ENCODE results near the gene FAM131C. TPM values are rescaled to one million over a fixed set of nuclear protein-coding genes. Genes with fewer than 3 reads are reported as not detected.

FAM131C gene
- total RNA-seq, 1 experiment from 2014 or later = 3.4 TPM

DNA sequence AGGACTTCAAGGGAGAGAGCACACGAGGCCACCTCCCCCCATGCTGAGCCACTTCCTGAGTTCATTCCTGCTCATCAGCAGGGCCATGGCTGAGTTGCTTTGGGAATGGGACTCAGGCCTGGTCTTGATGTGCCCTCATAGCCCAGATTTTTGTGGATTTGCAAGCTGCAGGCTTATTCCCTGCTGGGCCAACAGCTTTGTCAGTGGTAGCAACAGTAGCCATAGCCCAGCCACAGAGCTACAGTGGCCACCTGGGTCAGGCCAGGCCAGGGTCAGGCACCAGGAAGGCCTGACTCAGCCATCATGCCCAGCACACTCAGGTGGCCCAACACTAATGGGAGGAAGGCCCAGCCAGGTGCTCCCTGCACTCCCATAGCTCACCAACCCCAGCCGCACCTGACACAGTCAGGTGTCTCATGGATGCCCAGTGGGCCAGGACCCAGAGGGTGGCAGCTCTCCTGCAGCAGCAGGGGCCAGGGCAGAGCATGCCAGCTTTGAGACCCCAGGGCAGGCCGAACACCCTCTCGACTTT lies 49.0 kb upstream of the FAM131C start:
- BruUV-seq (replicated peaks) = no TSS peak
- intact Hi-C loops (cut with micrococcal nuclease; ENCODE audit: unreplicated experiment) (loop anchor here (2.0 to 10.0 kb wide), 2 partner anchors 40 to 62 kb away; no protein-coding TSS in a partner anchor), in situ Hi-C loops (cut with HindIII; ENCODE audit: low pct_unique_long_range_greater_than_20kb, low sequenced_read_pairs) (no loop called here)
- Histone ChIP-seq H3K4me3 (ENCODE audit: low read depth in 2 of 2, low read length in 2 of 2) (no peak overlapping the region), H3K4me1 (ENCODE audit: control insufficient read depth, insufficient read depth, low read length) (peaks cover 80% of the 10 kb centered on the region), H3K36me3 (ENCODE audit: control insufficient read depth, insufficient read depth, low read length) (peaks cover 16% of the 10 kb centered on the region), H3K27ac (ENCODE audit: low read length) (peak overlapping the region; percentile 83), H3K27me3 (ENCODE audit: control insufficient read depth, insufficient read depth, low read length) (no peaks in the 10 kb centered on the region), H3K9me3 (ENCODE audit: control insufficient read depth, insufficient read depth, low read depth, low read length) (no peaks in the 10 kb centered on the region)
- TF ChIP-seq, protein P1, sequence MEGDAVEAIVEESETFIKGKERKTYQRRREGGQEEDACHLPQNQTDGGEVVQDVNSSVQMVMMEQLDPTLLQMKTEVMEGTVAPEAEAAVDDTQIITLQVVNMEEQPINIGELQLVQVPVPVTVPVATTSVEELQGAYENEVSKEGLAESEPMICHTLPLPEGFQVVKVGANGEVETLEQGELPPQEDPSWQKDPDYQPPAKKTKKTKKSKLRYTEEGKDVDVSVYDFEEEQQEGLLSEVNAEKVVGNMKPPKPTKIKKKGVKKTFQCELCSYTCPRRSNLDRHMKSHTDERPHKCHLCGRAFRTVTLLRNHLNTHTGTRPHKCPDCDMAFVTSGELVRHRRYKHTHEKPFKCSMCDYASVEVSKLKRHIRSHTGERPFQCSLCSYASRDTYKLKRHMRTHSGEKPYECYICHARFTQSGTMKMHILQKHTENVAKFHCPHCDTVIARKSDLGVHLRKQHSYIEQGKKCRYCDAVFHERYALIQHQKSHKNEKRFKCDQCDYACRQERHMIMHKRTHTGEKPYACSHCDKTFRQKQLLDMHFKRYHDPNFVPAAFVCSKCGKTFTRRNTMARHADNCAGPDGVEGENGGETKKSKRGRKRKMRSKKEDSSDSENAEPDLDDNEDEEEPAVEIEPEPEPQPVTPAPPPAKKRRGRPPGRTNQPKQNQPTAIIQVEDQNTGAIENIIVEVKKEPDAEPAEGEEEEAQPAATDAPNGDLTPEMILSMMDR (IDR thresholded peaks at IDR 0.05) = no peak
- TF ChIP-seq TCF7L2 (IDR thresholded peaks at IDR 0.05; ENCODE audit: low read depth, low read length) (peak; percentile 32; the same call in 1 of the 2 replicates), POLR2AphosphoS5 (IDR thresholded peaks at IDR 0.05; ENCODE audit: low read depth, low read length) (no peak; the same call in 1 of the 2 replicates), SIN3A (IDR thresholded peaks at IDR 0.05; ENCODE audit: borderline replicate concordance, insufficient read depth, low read depth, low read length) (peak; percentile 3; the same call in 1 of the 2 replicates)
- ATAC-seq (peak; percentile 42), DNase-seq (ENCODE audit: low read depth, low spot score) (no peak)
- ChIA-PET POLR2A (no interaction called here), CTCF (interaction anchor here (0.8 to 2.7 kb wide), 2 partner anchors 40 to 43 kb away, joined by 4 to 11 read pairs; no protein-coding TSS in a partner anchor)

DNA sequence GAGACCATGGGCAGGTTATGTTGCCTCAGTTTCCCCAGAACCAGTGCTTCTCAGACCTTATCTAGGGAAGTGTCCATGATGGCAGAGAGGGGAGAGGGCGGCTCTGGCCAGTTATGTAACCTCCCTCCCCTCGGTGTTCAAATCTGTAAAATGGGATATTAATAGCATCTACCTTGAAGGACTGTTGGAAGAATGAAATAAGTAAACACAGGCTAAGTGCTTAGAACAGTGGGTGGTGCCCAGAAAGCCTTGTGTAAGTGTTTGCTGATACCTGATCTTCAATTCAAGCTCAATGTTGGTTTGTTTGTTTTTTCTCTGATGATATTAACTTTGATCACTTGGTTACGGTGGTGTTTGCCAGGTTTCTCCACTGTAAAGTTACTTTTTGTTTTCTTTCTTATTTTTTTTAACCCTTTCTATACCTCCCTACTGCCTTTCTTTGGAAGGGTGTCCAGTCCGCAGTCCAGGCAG lies 47.5 kb upstream of the FAM131C start:
- ChIA-PET CTCF (interaction anchor here (2.7 kb wide), 1 partner anchor 38 kb away, joined by 11 read pairs; no protein-coding TSS in a partner anchor), POLR2A (interaction anchor here (0.6 to 0.7 kb wide), 2 partner anchors 40 to 416 kb away, joined by 4 to 6 read pairs; no protein-coding TSS in a partner anchor)
- intact Hi-C loops (cut with micrococcal nuclease; ENCODE audit: unreplicated experiment) (loop anchor here (10.0 kb wide), 1 partner anchor 64 kb away; no protein-coding TSS in a partner anchor), in situ Hi-C loops (cut with HindIII; ENCODE audit: low pct_unique_long_range_greater_than_20kb, low sequenced_read_pairs) (no loop called here)
- ATAC-seq (peak; percentile 47), DNase-seq (ENCODE audit: low read depth, low spot score) (no peak)
- Histone ChIP-seq H3K36me3 (ENCODE audit: control insufficient read depth, insufficient read depth, low read length) (peaks cover 9% of the 10 kb centered on the region), H3K27me3 (ENCODE audit: control insufficient read depth, insufficient read depth, low read length) (no peaks in the 10 kb centered on the region), H3K4me1 (ENCODE audit: control insufficient read depth, insufficient read depth, low read length) (peaks cover 70% of the 10 kb centered on the region), H3K9me3 (ENCODE audit: control insufficient read depth, insufficient read depth, low read depth, low read length) (no peaks in the 10 kb centered on the region), H3K27ac (ENCODE audit: low read length) (peak overlapping the region; percentile 83), H3K4me3 (ENCODE audit: low read depth in 2 of 2, low read length in 2 of 2) (no peak overlapping the region)
- no TSS peak for BruUV-seq (replicated peaks)
- TF ChIP-seq POLR2AphosphoS5 (IDR thresholded peaks at IDR 0.05; ENCODE audit: low read depth, low read length) (peak; percentile 84), SIN3A (IDR thresholded peaks at IDR 0.05; ENCODE audit: borderline replicate concordance, insufficient read depth, low read depth, low read length) (no peak), TCF7L2 (IDR thresholded peaks at IDR 0.05; ENCODE audit: low read depth, low read length) (peak; percentile 95)
- TF ChIP-seq, protein P1 (IDR thresholded peaks at IDR 0.05) = no peak

DNA sequence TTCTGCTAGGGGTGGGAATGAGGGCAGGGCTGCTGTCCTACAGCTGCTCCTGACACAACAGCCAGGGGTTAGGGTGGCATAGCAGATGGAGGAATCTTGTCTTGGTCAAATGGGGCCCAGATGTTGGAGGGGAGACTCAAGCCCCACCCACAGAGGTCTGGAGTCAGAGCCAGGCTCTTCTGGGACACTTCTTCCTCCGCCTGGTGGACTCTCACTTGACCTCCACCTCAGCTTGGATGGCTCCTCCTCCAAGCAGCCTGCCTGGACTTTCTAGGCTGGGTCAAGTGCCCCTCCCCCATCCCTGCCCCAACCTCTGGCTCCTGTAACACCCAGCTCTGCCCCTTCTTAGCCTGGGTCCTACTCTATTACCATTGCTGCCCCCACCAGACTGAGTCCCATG lies 47.0 kb upstream of the FAM131C start:
- ChIA-PET POLR2A (interaction anchor here (0.7 kb wide), 1 partner anchor 40 kb away, joined by 6 read pairs; no protein-coding TSS in a partner anchor), CTCF (interaction anchor here (1.0 to 2.7 kb wide), 3 partner anchors 38 to 41 kb away, joined by 3 to 11 read pairs (median 4); no protein-coding TSS in a partner anchor)
- intact Hi-C loops (cut with micrococcal nuclease; ENCODE audit: unreplicated experiment) (loop anchor here (10.0 kb wide), 1 partner anchor 64 kb away; no protein-coding TSS in a partner anchor), in situ Hi-C loops (cut with HindIII; ENCODE audit: low pct_unique_long_range_greater_than_20kb, low sequenced_read_pairs) (no loop called here)
- BruUV-seq (replicated peaks) = no TSS peak
- H3K36me3 ChIP-seq (ENCODE audit: control insufficient read depth, insufficient read depth, low read length) = peaks cover 4% of the 10 kb centered on the region; the same call in 1 of the 2 replicates
- peak; percentile 26 for ATAC-seq
- DNase-seq (ENCODE audit: low read depth, low spot score) = no peak
- no peak overlapping the region for H3K4me3 ChIP-seq (ENCODE audit: low read depth in 2 of 2, low read length in 2 of 2)
- H3K9me3 ChIP-seq (ENCODE audit: control insufficient read depth, insufficient read depth, low read depth, low read length) = no peaks in the 10 kb centered on the region
- no peak for TF ChIP-seq POLR2AphosphoS5 (IDR thresholded peaks at IDR 0.05; ENCODE audit: low read depth, low read length)
- no peak for TF ChIP-seq TCF7L2 (IDR thresholded peaks at IDR 0.05; ENCODE audit: low read depth, low read length)
- TF ChIP-seq, protein P2, sequence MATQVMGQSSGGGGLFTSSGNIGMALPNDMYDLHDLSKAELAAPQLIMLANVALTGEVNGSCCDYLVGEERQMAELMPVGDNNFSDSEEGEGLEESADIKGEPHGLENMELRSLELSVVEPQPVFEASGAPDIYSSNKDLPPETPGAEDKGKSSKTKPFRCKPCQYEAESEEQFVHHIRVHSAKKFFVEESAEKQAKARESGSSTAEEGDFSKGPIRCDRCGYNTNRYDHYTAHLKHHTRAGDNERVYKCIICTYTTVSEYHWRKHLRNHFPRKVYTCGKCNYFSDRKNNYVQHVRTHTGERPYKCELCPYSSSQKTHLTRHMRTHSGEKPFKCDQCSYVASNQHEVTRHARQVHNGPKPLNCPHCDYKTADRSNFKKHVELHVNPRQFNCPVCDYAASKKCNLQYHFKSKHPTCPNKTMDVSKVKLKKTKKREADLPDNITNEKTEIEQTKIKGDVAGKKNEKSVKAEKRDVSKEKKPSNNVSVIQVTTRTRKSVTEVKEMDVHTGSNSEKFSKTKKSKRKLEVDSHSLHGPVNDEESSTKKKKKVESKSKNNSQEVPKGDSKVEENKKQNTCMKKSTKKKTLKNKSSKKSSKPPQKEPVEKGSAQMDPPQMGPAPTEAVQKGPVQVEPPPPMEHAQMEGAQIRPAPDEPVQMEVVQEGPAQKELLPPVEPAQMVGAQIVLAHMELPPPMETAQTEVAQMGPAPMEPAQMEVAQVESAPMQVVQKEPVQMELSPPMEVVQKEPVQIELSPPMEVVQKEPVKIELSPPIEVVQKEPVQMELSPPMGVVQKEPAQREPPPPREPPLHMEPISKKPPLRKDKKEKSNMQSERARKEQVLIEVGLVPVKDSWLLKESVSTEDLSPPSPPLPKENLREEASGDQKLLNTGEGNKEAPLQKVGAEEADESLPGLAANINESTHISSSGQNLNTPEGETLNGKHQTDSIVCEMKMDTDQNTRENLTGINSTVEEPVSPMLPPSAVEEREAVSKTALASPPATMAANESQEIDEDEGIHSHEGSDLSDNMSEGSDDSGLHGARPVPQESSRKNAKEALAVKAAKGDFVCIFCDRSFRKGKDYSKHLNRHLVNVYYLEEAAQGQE (IDR thresholded peaks at IDR 0.05; ENCODE audit: insufficient read depth in 1 of 2, low read depth in 2 of 2, low read length in 1 of 2) = no peak
- no peak for TF ChIP-seq SIN3A (IDR thresholded peaks at IDR 0.05; ENCODE audit: borderline replicate concordance, insufficient read depth, low read depth, low read length)
- TF ChIP-seq, protein P1 (IDR thresholded peaks at IDR 0.05) = no peak
- H3K4me1 ChIP-seq (ENCODE audit: control insufficient read depth, insufficient read depth, low read length) = peaks cover 64% of the 10 kb centered on the region
- H3K27ac ChIP-seq (ENCODE audit: low read length) = peak overlapping the region; percentile 83
- no peaks in the 10 kb centered on the region for H3K27me3 ChIP-seq (ENCODE audit: control insufficient read depth, insufficient read depth, low read length)

All from Panc1 (cell line).